Measurements from ENCODE around the gene TAF1A.

Gene TAF1A

GRCh38 chr1:222535455-222535854 lies 54.3 kb downstream of the TAF1A start:
- Histone ChIP-seq H3K27ac (ENCODE audit: low read depth, low read length) (no peak overlapping the region), H3K4me1 (ENCODE audit: control insufficient read depth, insufficient read depth, low read length) (no peaks in the 10 kb centered on the region), H3K9ac (ENCODE audit: low read depth, low read length) (no peak overlapping the region), H3K4me3 (ENCODE audit: low read depth, low read length) (no peak overlapping the region), H3K36me3 (ENCODE audit: control insufficient read depth, insufficient read depth, low read length) (no peaks in the 10 kb centered on the region), H3K9me3 (ENCODE audit: control insufficient read depth, insufficient read depth, low read length) (no peaks in the 10 kb centered on the region), H3K27me3 (ENCODE audit: control insufficient read depth, insufficient read depth, low read length) (no peaks in the 10 kb centered on the region)

- Histone ChIP-seq H3K9ac (ENCODE audit: low read depth, low read length) (no peak overlapping the region), H3K36me3 (ENCODE audit: control insufficient read depth, insufficient read depth, low read length) (no peaks in the 10 kb centered on the region), H3K4me1 (ENCODE audit: control insufficient read depth, insufficient read depth, low read length) (no peaks in the 10 kb centered on the region), H3K27ac (ENCODE audit: low read depth, low read length) (no peak overlapping the region), H3K27me3 (ENCODE audit: control insufficient read depth, insufficient read depth, low read length) (no peaks in the 10 kb centered on the region), H3K4me3 (ENCODE audit: low read depth, low read length) (no peak overlapping the region), H3K9me3 (ENCODE audit: control insufficient read depth, insufficient read depth, low read length) (no peaks in the 10 kb centered on the region)
Observed at GRCh38 chr1:222530852-222531251, 58.9 kb downstream of the TAF1A start.

DNA sequence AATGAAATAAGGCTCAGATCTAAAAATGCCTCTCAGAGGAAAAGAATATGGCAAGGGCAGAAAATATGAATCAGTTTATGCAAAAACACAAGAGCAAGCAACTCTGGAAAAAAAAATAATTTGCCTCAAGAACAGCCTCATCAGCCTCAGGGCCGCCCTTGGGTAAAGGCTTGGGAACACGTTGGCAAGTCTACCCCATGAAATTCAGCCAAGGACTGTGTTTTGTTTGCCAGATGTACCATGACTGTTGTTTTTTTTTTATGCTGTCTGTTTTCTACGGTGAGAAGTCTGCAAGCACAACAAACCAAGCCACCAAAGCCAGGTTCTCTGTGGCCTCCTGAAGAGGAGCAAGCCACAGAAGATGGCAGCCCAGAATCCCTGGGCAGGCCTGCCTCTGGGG lies 59.8 kb downstream of the TAF1A start:
- no peaks in the 10 kb centered on the region for H3K36me3 ChIP-seq (ENCODE audit: control insufficient read depth, insufficient read depth, low read length)
- H3K9me3 ChIP-seq (ENCODE audit: control insufficient read depth, insufficient read depth, low read length) = no peaks in the 10 kb centered on the region
- H3K27me3 ChIP-seq (ENCODE audit: control insufficient read depth, insufficient read depth, low read length) = no peaks in the 10 kb centered on the region
- H3K4me3 ChIP-seq (ENCODE audit: low read depth, low read length) = no peak overlapping the region
- H3K27ac ChIP-seq (ENCODE audit: low read depth, low read length) = no peak overlapping the region
- H3K9ac ChIP-seq (ENCODE audit: low read depth, low read length) = no peak overlapping the region
- no peaks in the 10 kb centered on the region for H3K4me1 ChIP-seq (ENCODE audit: control insufficient read depth, insufficient read depth, low read length)

DNA sequence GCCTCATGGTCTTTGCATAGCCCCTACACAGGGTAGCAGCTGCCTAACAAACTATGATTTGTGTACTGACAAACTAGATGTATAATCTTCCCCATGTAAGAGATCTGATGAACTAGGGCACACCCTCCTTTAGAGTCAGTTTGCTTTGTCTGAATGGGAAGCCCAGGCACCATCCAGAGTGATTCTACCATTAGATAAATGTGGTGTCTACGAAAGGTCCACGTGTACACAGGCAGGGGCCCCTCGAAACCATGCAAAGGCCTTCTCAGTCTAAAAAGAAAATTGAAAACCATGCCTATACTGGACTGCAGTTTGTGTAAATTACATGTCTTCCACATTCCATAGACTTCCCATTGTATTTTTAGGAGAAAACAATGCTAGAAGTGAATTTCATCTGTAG lies 60.6 kb downstream of the TAF1A start:
- H3K4me3 ChIP-seq (ENCODE audit: low read depth, low read length) = no peak overlapping the region
- no peak overlapping the region for H3K27ac ChIP-seq (ENCODE audit: low read depth, low read length)
- no peaks in the 10 kb centered on the region for H3K4me1 ChIP-seq (ENCODE audit: control insufficient read depth, insufficient read depth, low read length)
- H3K9ac ChIP-seq (ENCODE audit: low read depth, low read length) = no peak overlapping the region
- H3K27me3 ChIP-seq (ENCODE audit: control insufficient read depth, insufficient read depth, low read length) = no peaks in the 10 kb centered on the region
- no peaks in the 10 kb centered on the region for H3K9me3 ChIP-seq (ENCODE audit: control insufficient read depth, insufficient read depth, low read length)
- no peaks in the 10 kb centered on the region for H3K36me3 ChIP-seq (ENCODE audit: control insufficient read depth, insufficient read depth, low read length)

DNA sequence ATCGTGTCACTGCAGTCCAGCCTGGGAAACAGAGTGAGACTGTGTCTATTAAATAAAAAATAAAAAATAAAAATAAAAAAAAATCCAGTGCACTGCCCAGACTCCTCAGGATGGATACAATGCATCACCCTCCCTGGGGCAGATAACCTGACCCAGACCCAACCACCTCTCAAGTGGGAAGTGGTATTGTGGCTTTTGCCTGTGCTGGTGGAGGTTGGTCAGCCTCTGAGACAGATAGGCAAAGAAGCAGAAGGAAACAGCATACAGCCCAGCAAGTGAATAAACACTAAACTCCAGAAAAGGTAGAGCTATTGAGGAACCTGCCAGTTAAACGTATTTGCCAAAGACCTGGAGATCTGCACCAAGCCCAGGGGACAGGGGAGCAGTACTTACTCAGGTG lies 63.8 kb downstream of the TAF1A start:
- H3K9ac ChIP-seq (ENCODE audit: low read depth, low read length) = no peak overlapping the region
- H3K27ac ChIP-seq (ENCODE audit: low read depth, low read length) = no peak overlapping the region
- H3K9me3 ChIP-seq (ENCODE audit: control insufficient read depth, insufficient read depth, low read length) = no peaks in the 10 kb centered on the region
- no peak overlapping the region for H3K4me3 ChIP-seq (ENCODE audit: low read depth, low read length)
- H3K36me3 ChIP-seq (ENCODE audit: control insufficient read depth, insufficient read depth, low read length) = no peaks in the 10 kb centered on the region
- H3K4me1 ChIP-seq (ENCODE audit: control insufficient read depth, insufficient read depth, low read length) = no peaks in the 10 kb centered on the region
- no peaks in the 10 kb centered on the region for H3K27me3 ChIP-seq (ENCODE audit: control insufficient read depth, insufficient read depth, low read length)

GRCh38 chr1:222523852-222524251 lies 65.9 kb downstream of the TAF1A start:
- no peak overlapping the region for H3K27ac ChIP-seq (ENCODE audit: low read depth, low read length)
- H3K27me3 ChIP-seq (ENCODE audit: control insufficient read depth, insufficient read depth, low read length) = no peaks in the 10 kb centered on the region
- H3K9me3 ChIP-seq (ENCODE audit: control insufficient read depth, insufficient read depth, low read length) = no peaks in the 10 kb centered on the region
- no peaks in the 10 kb centered on the region for H3K36me3 ChIP-seq (ENCODE audit: control insufficient read depth, insufficient read depth, low read length)
- H3K4me3 ChIP-seq (ENCODE audit: low read depth, low read length) = no peak overlapping the region
- no peak overlapping the region for H3K9ac ChIP-seq (ENCODE audit: low read depth, low read length)
- no peaks in the 10 kb centered on the region for H3K4me1 ChIP-seq (ENCODE audit: control insufficient read depth, insufficient read depth, low read length)

GRCh38 chr1:222522105-222522915 lies 67.4 kb downstream of the TAF1A start:
- H3K27ac ChIP-seq (ENCODE audit: low read depth, low read length) = no peak overlapping the region
- H3K4me1 ChIP-seq (ENCODE audit: control insufficient read depth, insufficient read depth, low read length) = no peaks in the 10 kb centered on the region
- H3K9ac ChIP-seq (ENCODE audit: low read depth, low read length) = no peak overlapping the region

DNA sequence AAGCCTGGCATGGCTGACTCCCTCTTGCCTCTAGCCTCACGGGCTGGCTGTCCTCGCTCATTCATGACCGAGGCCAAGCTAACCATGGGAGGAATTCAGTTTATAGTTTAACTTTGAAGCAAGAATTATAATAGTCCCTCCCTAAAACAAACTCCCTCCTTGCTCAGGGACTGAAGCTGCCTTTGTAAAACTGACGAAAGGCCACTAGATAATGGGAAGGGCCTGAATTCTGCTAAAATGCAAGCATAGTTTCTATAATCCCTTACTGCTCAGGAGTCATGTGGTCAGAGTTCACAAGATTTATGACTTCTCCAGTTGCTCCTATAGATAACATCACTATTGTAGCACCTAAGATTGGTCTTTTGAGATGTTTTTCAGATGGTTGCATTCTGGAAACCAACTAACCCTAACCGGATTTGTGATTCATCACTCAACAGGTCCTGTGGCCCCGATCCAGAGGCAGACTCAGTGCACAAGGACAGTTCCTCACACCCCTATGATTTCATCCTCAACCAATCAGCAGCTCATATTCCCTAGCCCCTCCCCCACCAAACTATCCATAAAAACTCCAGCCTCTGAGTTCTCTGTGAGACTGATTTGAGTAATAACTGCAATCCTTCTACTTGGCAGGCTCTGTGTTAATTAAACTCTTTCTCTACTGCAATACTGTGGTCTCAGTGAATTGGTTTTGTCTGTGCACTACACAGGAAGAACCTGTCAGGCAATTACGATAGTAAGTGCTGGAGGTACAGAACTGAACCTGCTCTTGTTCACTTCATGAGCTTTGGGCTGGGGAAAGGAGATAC lies 68.2 kb downstream of the TAF1A start:
- no peak overlapping the region for H3K4me3 ChIP-seq (ENCODE audit: low read depth, low read length)

More at GRCh38 chr1:222522105-222522915, 67.4 kb downstream of the TAF1A start:
- Histone ChIP-seq H3K4me3 (ENCODE audit: low read depth, low read length) (no peak overlapping the region), H3K9me3 (ENCODE audit: control insufficient read depth, insufficient read depth, low read length) (no peaks in the 10 kb centered on the region), H3K27me3 (ENCODE audit: control insufficient read depth, insufficient read depth, low read length) (no peaks in the 10 kb centered on the region), H3K36me3 (ENCODE audit: control insufficient read depth, insufficient read depth, low read length) (no peaks in the 10 kb centered on the region)

More for the DNA sequence above, 68.2 kb downstream of the TAF1A start:
- Histone ChIP-seq H3K9me3 (ENCODE audit: control insufficient read depth, insufficient read depth, low read length) (no peaks in the 10 kb centered on the region), H3K9ac (ENCODE audit: low read depth, low read length) (no peak overlapping the region), H3K36me3 (ENCODE audit: control insufficient read depth, insufficient read depth, low read length) (no peaks in the 10 kb centered on the region), H3K27ac (ENCODE audit: low read depth, low read length) (no peak overlapping the region), H3K27me3 (ENCODE audit: control insufficient read depth, insufficient read depth, low read length) (no peaks in the 10 kb centered on the region), H3K4me1 (ENCODE audit: control insufficient read depth, insufficient read depth, low read length) (no peaks in the 10 kb centered on the region)
